OCI-LY3 (cell line): ENCODE data around the gene SAMD4A.
"Not testable (repeated sequence)": the region's sequence is repeated elsewhere in the genome, so short reads cannot be mapped to it uniquely, and the experiment has no call there.

Experiments
- H2AFZ ChIP-seq: fragments of 200-600, 300-600 bp; shearing (Covaris generic); 2 replicates; pipeline ENCODE4 v1.6.0; 2014; ENCODE audit warnings: antibody characterized with exemption, low read depth, low read length
- H3K27ac ChIP-seq: fragments of 200-600, 300-600 bp; sonication (generic); 2 replicates; pipeline ENCODE4 v1.5.1; 2014; ENCODE audit warnings: mild to moderate bottlenecking, low read length, moderate library complexity, mixed read lengths
- H3K27me3 ChIP-seq: fragments of 200-600, 300-600 bp; sonication (generic); 2 replicates; pipeline ENCODE4 v1.6.1; 2014; ENCODE audit warnings: low read depth, low read length, mixed read lengths
- H3K36me3 ChIP-seq: fragments of 200-600, 300-600 bp; sonication (generic); replicated peaks from 2 replicates; pipeline ENCODE3; 2014; ENCODE audit warnings: low read depth, low read length, mixed read lengths
- H3K4me1 ChIP-seq: fragments of 300-600, 200-600 bp; sonication (generic); 2 replicates; pipeline ENCODE4 v1.6.1; 2014; ENCODE audit warnings: low read length, mixed read lengths
- H3K4me2 ChIP-seq: fragments of 200-600, 300-600 bp; sonication (generic); 2 replicates; pipeline ENCODE4 v1.6.1; 2014; ENCODE audit warnings: low read length, mixed read lengths
- H3K4me3 ChIP-seq: fragments of 300-600, 200-600 bp; sonication (generic); 2 replicates; pipeline ENCODE4 v1.5.1; 2014; ENCODE audit warnings: antibody characterized with exemption, mild to moderate bottlenecking, low read length, moderate library complexity
- H3K79me2 ChIP-seq: fragments of 300-600, 200-600 bp; shearing (Covaris generic); 2 replicates; pipeline ENCODE4 v1.6.1; 2014; ENCODE audit warnings: mild to moderate bottlenecking, low read length, mixed read lengths
- H3K9ac ChIP-seq: fragments of 300-600, 200-600 bp; shearing (Covaris generic); 2 replicates; pipeline ENCODE4 v1.6.0; 2014; ENCODE audit warnings: mild to moderate bottlenecking, low read length, moderate library complexity
- H3K9me3 ChIP-seq: fragments of 200-600, 300-600 bp; shearing (Covaris generic); 2 replicates; pipeline ENCODE4 v1.6.1; 2014; ENCODE audit warnings: low read length, mixed read lengths; ENCODE audit not compliant: insufficient read depth
- H4K20me1 ChIP-seq: fragments of 200-600, 300-600 bp; sonication (generic); 2 replicates; pipeline ENCODE4 v1.6.1; 2016; ENCODE audit warnings: low read length, mixed read lengths; ENCODE audit not compliant: insufficient read depth
- CTCF ChIP-seq: fragments of 200-600, 300-600 bp; sonication (generic); IDR thresholded peaks from 2 replicates; pipeline ENCODE4 v1.5.1; 2014; ENCODE audit warnings: antibody characterized with exemption, low read length, low read depth
- EZH2phosphoT487 ChIP-seq: fragments of 200-600 bp; shearing (Covaris generic); IDR thresholded peaks from 2 replicates; pipeline ENCODE4 v1.6.1; 2018; ENCODE audit warnings: antibody characterized with exemption, mixed run types, low read depth

The SAMD4A gene

GRCh38 chr14:54622192-54622958, 55.4 kb downstream of the SAMD4A start:
- Histone ChIP-seq H3K79me2 (no peaks in the 10 kb centered on the region), H3K4me2 (no peak overlapping the region), H3K4me1 (peaks cover 5% of the 10 kb centered on the region; the same call in 1 of the 2 replicates), H4K20me1 (no peaks in the 10 kb centered on the region), H3K9me3 (no peaks in the 10 kb centered on the region), H3K27ac (no peak overlapping the region), H3K27me3 (peaks cover 12% of the 10 kb centered on the region), H3K36me3 (no peaks in the 10 kb centered on the region), H2AFZ (0 out of 2 replicates have a peak overlapping the region, but pooled peaks have one; percentile 33), H3K4me3 (no peak overlapping the region), H3K9ac (no peak overlapping the region)
- TF ChIP-seq EZH2phosphoT487: no peak
- no peak for TF ChIP-seq CTCF

- H3K4me2 ChIP-seq: no peak overlapping the region
- peaks cover 13% of the 10 kb centered on the region for H3K27me3 ChIP-seq
- peaks cover 12% of the 10 kb centered on the region; the same call in 1 of the 2 replicates for H3K4me1 ChIP-seq
- H2AFZ ChIP-seq: no peak overlapping the region
- H3K9ac ChIP-seq: no peak overlapping the region
- no peaks in the 10 kb centered on the region for H3K79me2 ChIP-seq
- no peaks in the 10 kb centered on the region for H3K36me3 ChIP-seq
- TF ChIP-seq EZH2phosphoT487 (no peak), CTCF (no peak)
- no peaks in the 10 kb centered on the region for H3K9me3 ChIP-seq
- H4K20me1 ChIP-seq: no peaks in the 10 kb centered on the region
- no peak overlapping the region for H3K4me3 ChIP-seq
- H3K27ac ChIP-seq: no peak overlapping the region
These were observed 56.5 kb downstream of the SAMD4A start for GRCh38 chr14:54623279-54624004.

- Histone ChIP-seq H3K27me3 (peaks cover 13% of the 10 kb centered on the region), H3K4me1 (peaks cover 12% of the 10 kb centered on the region; the same call in 1 of the 2 replicates)
- H3K4me3 ChIP-seq, H4K20me1 ChIP-seq, H3K79me2 ChIP-seq, H3K4me2 ChIP-seq, H3K9me3 ChIP-seq, H3K36me3 ChIP-seq, H2AFZ ChIP-seq, H3K27ac ChIP-seq, H3K9ac ChIP-seq: not testable (repeated sequence)
These were observed 57.1 kb downstream of the SAMD4A start for GRCh38 chr14:54624005-54624358.

GRCh38 chr14:54625112-54625511, 58.2 kb downstream of the SAMD4A start:
- Histone ChIP-seq H3K79me2 (no peaks in the 10 kb centered on the region), H3K4me2 (no peak overlapping the region), H2AFZ (no peak overlapping the region), H4K20me1 (no peaks in the 10 kb centered on the region), H3K27me3 (peaks cover 13% of the 10 kb centered on the region), H3K36me3 (no peaks in the 10 kb centered on the region), H3K4me3 (no peak overlapping the region), H3K4me1 (peaks cover 12% of the 10 kb centered on the region; the same call in 1 of the 2 replicates), H3K9me3 (no peaks in the 10 kb centered on the region), H3K9ac (no peak overlapping the region), H3K27ac (no peak overlapping the region)
- TF ChIP-seq CTCF (no peak), EZH2phosphoT487 (no peak)
